ENCODE results near the gene PARD3. TPM values are rescaled to one million over a fixed set of nuclear protein-coding genes. Genes with fewer than 3 reads are reported as not detected.

PARD3 gene
- total RNA-seq, 1 experiment from 2014 or later, result 46.3 TPM

DNA sequence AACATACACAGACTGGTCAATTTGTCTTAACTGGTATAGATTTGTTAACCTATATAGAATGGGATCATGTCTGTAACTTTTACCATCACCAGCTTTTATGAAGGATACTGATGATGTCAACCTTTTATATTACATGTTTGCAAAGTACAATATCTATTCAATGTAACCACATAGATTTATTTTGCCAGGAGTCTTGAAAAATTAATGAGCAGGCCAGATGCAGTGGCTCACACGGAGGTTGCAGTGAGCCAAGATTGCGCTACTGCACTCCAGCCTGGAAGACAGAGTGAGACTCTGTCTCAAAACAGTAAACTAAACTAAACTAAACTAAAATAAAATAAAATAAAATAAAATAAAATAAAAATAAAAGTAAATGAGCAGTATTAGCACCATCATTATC lies 30.0 kb upstream of the PARD3 start:
- H3K27me3 ChIP-seq (ENCODE audit: insufficient read depth, low read length), result no peaks in the 10 kb centered on the region
- intact Hi-C loops (cut with micrococcal nuclease), result no loop called here
- BruUV-seq (replicated peaks), result no TSS peak
- TF ChIP-seq, protein P1, sequence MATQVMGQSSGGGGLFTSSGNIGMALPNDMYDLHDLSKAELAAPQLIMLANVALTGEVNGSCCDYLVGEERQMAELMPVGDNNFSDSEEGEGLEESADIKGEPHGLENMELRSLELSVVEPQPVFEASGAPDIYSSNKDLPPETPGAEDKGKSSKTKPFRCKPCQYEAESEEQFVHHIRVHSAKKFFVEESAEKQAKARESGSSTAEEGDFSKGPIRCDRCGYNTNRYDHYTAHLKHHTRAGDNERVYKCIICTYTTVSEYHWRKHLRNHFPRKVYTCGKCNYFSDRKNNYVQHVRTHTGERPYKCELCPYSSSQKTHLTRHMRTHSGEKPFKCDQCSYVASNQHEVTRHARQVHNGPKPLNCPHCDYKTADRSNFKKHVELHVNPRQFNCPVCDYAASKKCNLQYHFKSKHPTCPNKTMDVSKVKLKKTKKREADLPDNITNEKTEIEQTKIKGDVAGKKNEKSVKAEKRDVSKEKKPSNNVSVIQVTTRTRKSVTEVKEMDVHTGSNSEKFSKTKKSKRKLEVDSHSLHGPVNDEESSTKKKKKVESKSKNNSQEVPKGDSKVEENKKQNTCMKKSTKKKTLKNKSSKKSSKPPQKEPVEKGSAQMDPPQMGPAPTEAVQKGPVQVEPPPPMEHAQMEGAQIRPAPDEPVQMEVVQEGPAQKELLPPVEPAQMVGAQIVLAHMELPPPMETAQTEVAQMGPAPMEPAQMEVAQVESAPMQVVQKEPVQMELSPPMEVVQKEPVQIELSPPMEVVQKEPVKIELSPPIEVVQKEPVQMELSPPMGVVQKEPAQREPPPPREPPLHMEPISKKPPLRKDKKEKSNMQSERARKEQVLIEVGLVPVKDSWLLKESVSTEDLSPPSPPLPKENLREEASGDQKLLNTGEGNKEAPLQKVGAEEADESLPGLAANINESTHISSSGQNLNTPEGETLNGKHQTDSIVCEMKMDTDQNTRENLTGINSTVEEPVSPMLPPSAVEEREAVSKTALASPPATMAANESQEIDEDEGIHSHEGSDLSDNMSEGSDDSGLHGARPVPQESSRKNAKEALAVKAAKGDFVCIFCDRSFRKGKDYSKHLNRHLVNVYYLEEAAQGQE (IDR thresholded peaks at IDR 0.05; ENCODE audit: low read depth), result no peak
- TF ChIP-seq SRF (IDR thresholded peaks at IDR 0.05; ENCODE audit: low read depth) (no peak), ELF1 (IDR thresholded peaks at IDR 0.05; ENCODE audit: borderline replicate concordance, low read depth) (no peak), SP1 (IDR thresholded peaks at IDR 0.05; ENCODE audit: low read depth) (no peak), EZH2 (IDR thresholded peaks at IDR 0.05) (no peak), TCF7L2 (IDR thresholded peaks at IDR 0.05; ENCODE audit: borderline replicate concordance, extremely low read depth, insufficient read depth, insufficient read length) (no peak), FOSL1 (IDR thresholded peaks at IDR 0.05; ENCODE audit: low read depth) (no peak), POLR2AphosphoS5 (IDR thresholded peaks at IDR 0.05; ENCODE audit: low read depth, low read length) (no peak), ATF3 (IDR thresholded peaks at IDR 0.05) (no peak), CEBPB (IDR thresholded peaks at IDR 0.05; ENCODE audit: low read depth) (no peak), SIN3A (IDR thresholded peaks at IDR 0.05; ENCODE audit: low read depth) (no peak), EZH2phosphoT487 (IDR thresholded peaks at IDR 0.05; ENCODE audit: borderline replicate concordance) (no peak), POLR2A (IDR thresholded peaks at IDR 0.05; ENCODE audit: borderline replicate concordance, extremely low read depth, insufficient read depth, insufficient read length) (no peak), YY1 (IDR thresholded peaks at IDR 0.05; ENCODE audit: extremely low read depth, insufficient replicate concordance, low read depth, low read length) (no peak), ZFX (IDR thresholded peaks at IDR 0.05) (no peak), ZNF274 (IDR thresholded peaks at IDR 0.05; ENCODE audit: low read depth, low read length) (no peak), RAD21 (IDR thresholded peaks at IDR 0.05; ENCODE audit: low read depth) (no peak), EGR1 (IDR thresholded peaks at IDR 0.05; ENCODE audit: low read depth) (no peak)
- TF ChIP-seq, protein P2, sequence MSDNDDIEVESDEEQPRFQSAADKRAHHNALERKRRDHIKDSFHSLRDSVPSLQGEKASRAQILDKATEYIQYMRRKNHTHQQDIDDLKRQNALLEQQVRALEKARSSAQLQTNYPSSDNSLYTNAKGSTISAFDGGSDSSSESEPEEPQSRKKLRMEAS (IDR thresholded peaks at IDR 0.05), result no peak
- H3K79me2 ChIP-seq (ENCODE audit: insufficient read depth, low read length), result no peaks in the 10 kb centered on the region
- H3K9ac ChIP-seq (ENCODE audit: low read length), result no peak overlapping the region
- ChIA-PET CTCF (no interaction called here), POLR2A (no interaction called here), RAD21 (ENCODE audit: low non-redundant PET in 1 of 2, low total read pairs in 2 of 2, uncharacterized antibody in 2 of 2, unreplicated experiment in 2 of 2) (no interaction called here)
- no peaks in the 10 kb centered on the region for H3K9me2 ChIP-seq (ENCODE audit: insufficient read depth)
- DNase-seq (ENCODE audit: low read depth, low spot score), result no peak
- no peak overlapping the region for H2AFZ ChIP-seq (ENCODE audit: low read depth, low read length, poor library complexity, severe bottlenecking)
- H3K36me3 ChIP-seq (ENCODE audit: control insufficient read depth in 1 of 2, insufficient read depth in 2 of 2, low read length in 2 of 2), result no peaks in the 10 kb centered on the region
- H3K4me3 ChIP-seq (replicated peaks in 1 of 2; ENCODE audit: low read depth in 1 of 2, low read length in 2 of 2), result no peak overlapping the region
- no peaks in the 10 kb centered on the region; a peak in 1 of 4 replicates for H3K4me1 ChIP-seq (ENCODE audit: control insufficient read depth in 1 of 2, insufficient read depth in 2 of 2, low read length in 2 of 2)
- no peaks in the 10 kb centered on the region for H3K9me3 ChIP-seq (ENCODE audit: control insufficient read depth in 1 of 2, insufficient read depth in 1 of 2, low read depth in 1 of 2, low read length in 2 of 2)
- H3K4me2 ChIP-seq (ENCODE audit: low read length), result no peak overlapping the region
- H3K27ac ChIP-seq (ENCODE audit: low read depth, low read length), result no peak overlapping the region
- no peaks in the 10 kb centered on the region for H4K20me1 ChIP-seq (ENCODE audit: insufficient read depth)
- ATAC-seq, result no peak

Data from HCT116 (cell line).